Mesendoderm (in vitro differentiated cells): ENCODE results near the gene C1GALT1.
"Not testable (repeated sequence)": the region's sequence is repeated elsewhere in the genome, so short reads cannot be mapped to it uniquely, and the experiment has no call there.

ENCODE experiments used
- DNase-seq: peaks from one replicate; pipeline ENCODE4 v3.0.0; 2013
- H2AK5ac ChIP-seq: 2 replicates; pipeline ENCODE4 v1.6.1; 2013; ENCODE audit warnings: low read length, inconsistent platforms
- H2BK120ac ChIP-seq: 2 replicates; pipeline ENCODE4 v1.6.1; 2013; ENCODE audit warnings: low read depth, mild to moderate bottlenecking, low read length, moderate library complexity, mixed read lengths
- H2BK15ac ChIP-seq: replicated peaks from 2 replicates; pipeline ENCODE4 v1.6.1; 2013; ENCODE audit warnings: low read depth, mild to moderate bottlenecking, moderate library complexity
- H2BK5ac ChIP-seq: 2 replicates; pipeline ENCODE4 v1.6.1; 2013; ENCODE audit warnings: low read length, inconsistent platforms
- H3K18ac ChIP-seq: 2 replicates; pipeline ENCODE4 v1.6.1; 2013; ENCODE audit warnings: mild to moderate bottlenecking, low read length, mixed read lengths
- H3K23ac ChIP-seq: one replicate; pipeline ENCODE4 v1.6.1; 2013; ENCODE audit warnings: low read length
- H3K27ac ChIP-seq: 2 replicates; pipeline ENCODE4 v1.5.1; 2013; ENCODE audit warnings: low read depth, mild to moderate bottlenecking, inconsistent platforms, low read length, moderate library complexity
- H3K27me3 ChIP-seq: 2 replicates; pipeline ENCODE4 v1.6.1; 2013; ENCODE audit warnings: low read length, control low read depth, mild to moderate bottlenecking, inconsistent platforms; ENCODE audit not compliant: insufficient read depth, poor library complexity
- H3K36me3 ChIP-seq: 2 replicates; pipeline ENCODE4 v1.6.1; 2013; ENCODE audit warnings: low read length, inconsistent platforms; ENCODE audit not compliant: control insufficient read depth, insufficient read depth
- H3K4ac ChIP-seq: one replicate; pipeline ENCODE4 v1.6.1; 2013; ENCODE audit warnings: low read depth, mild to moderate bottlenecking, low read length, moderate library complexity
- H3K4me1 ChIP-seq: 2 replicates; pipeline ENCODE4 v1.6.1; 2013; ENCODE audit warnings: low read depth, low read length, inconsistent platforms; ENCODE audit not compliant: control insufficient read depth
- H3K4me2 ChIP-seq: 2 replicates; pipeline ENCODE4 v1.6.1; 2013; ENCODE audit warnings: low read length
- H3K4me3 ChIP-seq: 2 replicates; pipeline ENCODE4 v1.5.1; 2013; ENCODE audit warnings: mild to moderate bottlenecking, low read length
- H3K56ac ChIP-seq: one replicate; pipeline ENCODE4 v1.6.1; 2013; ENCODE audit warnings: low read length
- H3K79me1 ChIP-seq: 2 replicates; pipeline ENCODE4 v1.6.1; 2013; ENCODE audit warnings: low read length, inconsistent platforms
- H3K79me2 ChIP-seq: 2 replicates; pipeline ENCODE4 v1.6.1; 2013; ENCODE audit warnings: mild to moderate bottlenecking, low read length; ENCODE audit not compliant: control insufficient read depth, insufficient read depth
- H3K9ac ChIP-seq: 2 replicates; pipeline ENCODE4 v1.6.1; 2013; ENCODE audit warnings: low read length, inconsistent platforms
- H4K5ac ChIP-seq: one replicate; pipeline ENCODE4 v1.6.1; 2013; ENCODE audit warnings: low read length
- H4K8ac ChIP-seq: one replicate; pipeline ENCODE4 v1.6.1; 2013; ENCODE audit warnings: low read depth, mild to moderate bottlenecking, control low read depth, low read length, moderate library complexity
- WGBS: extraction: QIAGEN DNeasy Blood & Tissue Kit; methylation state at CpG from one replicate; pipeline ENCODE4 v1.1.7; 2013; ENCODE audit warnings: low lambda C conversion rate, missing lambda C conversion rate; ENCODE audit not compliant: insufficient coverage; ENCODE audit errors: extremely low coverage; 5-methylcytosine and 5-hydroxymethylcytosine counted together

Gene C1GALT1

DNA sequence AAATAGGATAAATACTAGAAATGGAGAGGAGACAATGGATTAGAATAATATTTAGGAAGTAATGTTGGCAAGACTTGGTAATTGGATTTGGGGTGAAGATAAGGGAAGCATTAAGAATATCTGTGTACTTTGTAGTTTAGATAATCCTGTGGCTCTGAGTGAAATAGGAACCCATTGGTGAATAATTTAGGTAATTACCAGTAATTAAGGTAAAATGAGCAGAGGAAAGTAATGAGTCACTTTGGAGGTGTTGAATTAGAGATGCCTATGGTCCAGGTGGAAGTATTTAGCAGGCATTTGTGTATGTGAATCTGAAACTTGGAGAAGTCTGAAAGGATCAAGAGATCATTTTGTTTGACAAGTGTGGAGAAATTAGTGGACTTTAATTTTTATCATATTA lies 5.7 kb downstream of the C1GALT1 start:
- H2AK5ac ChIP-seq, result no peak overlapping the region
- H2BK15ac ChIP-seq, result no peak overlapping the region
- peaks cover 59% of the 10 kb centered on the region for H3K79me2 ChIP-seq
- H3K27ac ChIP-seq, result no peak overlapping the region
- no peaks in the 10 kb centered on the region for H3K27me3 ChIP-seq
- peaks cover 15% of the 10 kb centered on the region for H3K4me1 ChIP-seq
- peak; percentile 40 for DNase-seq
- H3K56ac ChIP-seq, result no peak overlapping the region
- H3K4me3 ChIP-seq, result no peak overlapping the region
- no peak overlapping the region for H3K4me2 ChIP-seq
- H2BK120ac ChIP-seq, result no peak overlapping the region
- H3K23ac ChIP-seq, result no peak overlapping the region
- no peak overlapping the region for H3K18ac ChIP-seq
- peaks cover 4% of the 10 kb centered on the region for H3K79me1 ChIP-seq
- H4K5ac ChIP-seq, result no peak overlapping the region
- H4K8ac ChIP-seq, result no peak overlapping the region
- no peak overlapping the region for H2BK5ac ChIP-seq
- H3K9ac ChIP-seq, result no peak overlapping the region
- no peak overlapping the region for H3K4ac ChIP-seq
- H3K36me3 ChIP-seq, result no peaks in the 10 kb centered on the region

DNA sequence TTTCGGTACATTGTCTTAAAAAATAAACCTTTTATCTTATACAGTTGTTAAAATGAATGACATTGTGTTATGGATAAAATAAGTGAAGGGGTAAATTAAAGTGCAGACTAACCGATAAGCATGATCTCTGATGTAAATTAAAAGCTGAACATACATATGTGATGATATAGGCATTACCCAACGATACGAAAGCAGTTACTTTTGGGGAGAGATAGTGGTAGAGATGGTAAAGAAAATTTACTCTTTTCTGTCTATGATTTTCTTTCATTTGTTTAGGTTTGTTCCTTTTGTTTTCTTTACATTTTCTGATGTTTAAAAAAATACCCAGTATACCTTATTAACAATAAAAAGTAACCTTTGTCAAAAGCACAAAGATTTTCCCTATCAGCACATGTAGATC lies 6.4 kb downstream of the C1GALT1 start:
- no peak overlapping the region for H3K18ac ChIP-seq
- peaks cover 4% of the 10 kb centered on the region for H3K79me1 ChIP-seq
- H3K4me2 ChIP-seq, result no peak overlapping the region
- no peak overlapping the region for H2BK120ac ChIP-seq
- no peak overlapping the region for H3K4me3 ChIP-seq
- no peak for DNase-seq
- H3K56ac ChIP-seq, result no peak overlapping the region
- H4K8ac ChIP-seq, result no peak overlapping the region
- no peak overlapping the region for H4K5ac ChIP-seq
- H3K4me1 ChIP-seq, result peaks cover 15% of the 10 kb centered on the region
- H2AK5ac ChIP-seq, result no peak overlapping the region
- H2BK5ac ChIP-seq, result no peak overlapping the region
- no peak overlapping the region for H3K9ac ChIP-seq
- H3K79me2 ChIP-seq, result peaks cover 61% of the 10 kb centered on the region
- 100% methylated on average over 1 of the region's 4 CpGs for WGBS
- H3K23ac ChIP-seq, result no peak overlapping the region
- no peak overlapping the region for H3K27ac ChIP-seq
- no peaks in the 10 kb centered on the region for H3K36me3 ChIP-seq
- no peaks in the 10 kb centered on the region for H3K27me3 ChIP-seq
- no peak overlapping the region for H2BK15ac ChIP-seq
- H3K4ac ChIP-seq, result no peak overlapping the region

DNA sequence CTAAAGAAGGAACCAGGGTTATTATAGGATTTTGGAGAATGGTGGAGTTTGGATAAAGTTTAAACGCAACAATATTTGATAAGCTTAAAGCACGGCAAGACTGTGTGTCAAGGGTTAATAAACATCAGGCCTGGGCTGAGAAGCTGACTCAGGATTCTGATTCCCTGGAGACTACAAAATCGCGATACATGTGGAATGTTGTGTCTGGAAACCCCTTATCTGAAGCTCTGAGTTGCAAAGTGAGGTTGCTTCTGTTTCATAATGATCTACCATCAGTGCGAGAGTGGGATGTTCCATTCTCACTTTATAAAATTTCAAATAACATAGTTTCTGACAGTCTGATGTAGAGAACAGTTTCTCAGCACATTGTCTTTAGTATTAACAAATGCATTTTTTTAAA lies 7.8 kb downstream of the C1GALT1 start:
- H3K4ac ChIP-seq, result peak overlapping the region; percentile 16

DNA sequence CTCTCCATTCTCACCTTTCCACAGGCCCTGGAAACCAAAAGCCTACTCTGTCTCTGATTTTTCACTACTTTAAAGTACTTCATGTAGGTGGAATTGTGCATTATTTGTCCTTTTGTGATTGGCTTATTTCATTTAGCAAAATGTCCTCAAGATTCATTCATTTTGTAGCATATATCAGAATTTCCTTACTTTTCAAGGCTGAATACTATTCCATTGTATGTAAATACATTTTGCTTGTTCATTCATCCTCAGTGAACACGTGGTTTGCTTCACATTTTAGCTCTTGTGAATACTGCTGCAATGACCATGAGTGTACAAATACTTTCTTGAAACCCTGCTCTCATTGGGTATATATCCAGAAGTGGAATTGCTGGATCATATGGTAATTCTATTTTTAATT lies 8.8 kb downstream of the C1GALT1 start:
- peaks cover 14% of the 10 kb centered on the region for H3K4me1 ChIP-seq
- no peak overlapping the region for H3K4me3 ChIP-seq
- peaks cover 67% of the 10 kb centered on the region for H3K79me2 ChIP-seq
- H3K4me2 ChIP-seq, result no peak overlapping the region
- H4K8ac ChIP-seq, result no peak overlapping the region
- H2AK5ac ChIP-seq, result no peak overlapping the region
- no peaks in the 10 kb centered on the region for H3K27me3 ChIP-seq
- no CpG with 5 or more reads among the region's 1 CpG for WGBS
- no peaks in the 10 kb centered on the region for H3K36me3 ChIP-seq
- no peak overlapping the region for H3K9ac ChIP-seq
- H2BK5ac ChIP-seq, result no peak overlapping the region
- no peak overlapping the region for H3K18ac ChIP-seq
- peaks cover 4% of the 10 kb centered on the region for H3K79me1 ChIP-seq
- H2BK15ac ChIP-seq, result no peak overlapping the region
- H3K56ac ChIP-seq, result no peak overlapping the region
- no peak overlapping the region for H3K27ac ChIP-seq
- H2BK120ac ChIP-seq, result no peak overlapping the region
- H4K5ac ChIP-seq, result no peak overlapping the region
- no peak overlapping the region for H3K23ac ChIP-seq
- H3K4ac ChIP-seq, result no peak overlapping the region
- no peak for DNase-seq

More for the DNA sequence above, 7.8 kb downstream of the C1GALT1 start:
- Histone ChIP-seq H3K18ac (peak overlapping the region; percentile 95), H3K56ac (no peak overlapping the region), H3K27ac (peak overlapping the region; percentile 62), H2AK5ac (no peak overlapping the region), H4K8ac (no peak overlapping the region), H3K79me1 (peaks cover 4% of the 10 kb centered on the region), H2BK15ac (no peak overlapping the region), H3K4me2 (no peak overlapping the region), H2BK120ac (no peak overlapping the region), H4K5ac (no peak overlapping the region), H3K4me3 (no peak overlapping the region), H3K36me3 (no peaks in the 10 kb centered on the region), H3K23ac (no peak overlapping the region), H2BK5ac (no peak overlapping the region), H3K79me2 (peaks cover 68% of the 10 kb centered on the region), H3K4me1 (peaks cover 15% of the 10 kb centered on the region), H3K27me3 (no peaks in the 10 kb centered on the region), H3K9ac (peak overlapping the region; percentile 0)
- peak; percentile 93 for DNase-seq
- no CpG with 5 or more reads among the region's 5 CpGs for WGBS

DNA sequence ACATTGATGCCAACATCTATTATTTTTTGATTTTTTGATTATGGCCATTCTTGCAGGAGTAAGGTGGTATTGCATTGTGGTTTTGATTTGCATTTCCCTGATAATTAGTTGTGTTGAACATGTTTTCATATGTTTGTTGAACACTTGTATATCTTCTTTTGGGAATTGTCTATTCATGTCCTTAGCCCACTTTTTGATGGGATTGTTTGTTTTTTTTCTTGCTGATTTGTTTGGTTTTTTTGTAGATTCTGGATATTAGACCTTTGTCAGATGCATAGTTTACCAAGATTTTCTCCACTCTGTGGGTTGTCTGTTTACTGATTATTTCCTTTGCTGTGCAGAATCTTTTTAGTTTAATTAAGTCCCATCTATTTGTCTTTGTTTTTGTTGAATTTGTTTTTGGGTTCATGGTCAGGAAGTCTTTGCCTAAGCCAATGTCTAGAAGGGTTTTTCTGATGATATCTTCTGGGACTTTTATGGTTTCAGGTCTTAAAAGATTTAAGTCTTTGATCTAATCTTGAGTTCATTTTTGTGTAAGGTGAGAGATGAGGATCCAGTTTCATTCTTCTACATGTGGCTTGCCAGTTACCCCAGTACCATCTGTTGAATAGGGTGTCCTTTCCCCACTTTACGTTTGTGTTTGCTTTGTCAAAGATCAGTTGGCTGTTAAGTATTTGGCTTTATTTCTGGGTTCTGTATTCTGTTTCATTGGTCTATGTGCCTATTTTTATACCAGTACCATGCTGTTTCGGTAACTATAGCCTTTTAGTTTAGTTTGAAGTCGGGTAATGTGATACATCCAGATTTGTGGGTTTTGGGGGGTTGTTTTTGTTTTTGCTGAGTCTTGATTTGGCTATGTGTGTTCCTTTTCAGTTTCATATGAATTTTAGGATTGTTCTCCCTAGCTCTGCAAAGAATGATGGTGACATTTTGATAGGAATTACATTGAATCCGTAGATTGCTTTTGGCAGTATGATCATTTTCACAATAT lies 10.7 kb downstream of the C1GALT1 start:
- H2BK120ac ChIP-seq, H3K36me3 ChIP-seq, H3K9ac ChIP-seq, H3K4me1 ChIP-seq, H4K5ac ChIP-seq, H2AK5ac ChIP-seq, H2BK5ac ChIP-seq, H2BK15ac ChIP-seq, H3K4ac ChIP-seq, H3K4me3 ChIP-seq, H3K4me2 ChIP-seq, DNase-seq, H3K27me3 ChIP-seq, H3K79me1 ChIP-seq, H3K27ac ChIP-seq, H4K8ac ChIP-seq, H3K23ac ChIP-seq, H3K56ac ChIP-seq, H3K18ac ChIP-seq: not testable (repeated sequence)
- no CpG with 5 or more reads among the region's 4 CpGs for WGBS
- peaks cover 61% of the 10 kb centered on the region for H3K79me2 ChIP-seq
